Measurements from ENCODE around the gene NTRK3. TPM values are rescaled to one million over a fixed set of nuclear protein-coding genes. Genes with fewer than 3 reads are reported as not detected.

NTRK3 gene
- total RNA-seq, 2 donors from 2014 or later: 4.2 to 7.2 TPM

DNA sequence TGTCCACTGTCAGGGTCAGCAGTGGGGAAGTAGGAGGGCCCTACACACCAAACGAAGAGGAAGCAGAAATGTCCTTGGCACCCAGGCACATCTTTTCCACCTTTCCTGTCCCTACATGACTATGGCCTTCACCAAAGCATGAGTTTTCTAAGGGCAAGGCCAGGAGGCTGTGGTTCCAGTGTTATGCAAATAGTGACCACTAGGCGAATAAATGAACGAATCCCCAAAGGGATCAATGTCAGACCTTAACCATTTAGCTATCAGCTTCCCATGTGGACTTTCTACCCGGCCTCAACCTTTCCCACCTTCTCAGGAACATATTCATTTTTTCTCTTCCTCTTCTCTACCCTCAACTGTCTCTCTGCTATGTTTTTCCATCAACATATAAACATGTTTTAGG is 63.1 kb downstream of the NTRK3 start:
- H3K9me3 ChIP-seq: no peaks in the 10 kb centered on the region
- no peaks in the 10 kb centered on the region for H3K4me1 ChIP-seq (replicated peaks)
- WGBS: 89% methylated on average over 4 of the region's 4 CpGs
- TF ChIP-seq POLR2A (IDR thresholded peaks at IDR 0.05) (no peak), POLR2AphosphoS5 (IDR thresholded peaks at IDR 0.05) (no peak), CTCF (IDR thresholded peaks at IDR 0.05) (no peak)
- intact Hi-C loops (cut with DNase I): no loop called here
- H3K4me3 ChIP-seq: no peak overlapping the region
- H3K36me3 ChIP-seq: no peaks in the 10 kb centered on the region
- DNase-seq (ENCODE audit: low spot score): no peak
- no peaks in the 10 kb centered on the region for H3K27me3 ChIP-seq (replicated peaks; ENCODE audit: insufficient read depth)
- H3K27ac ChIP-seq: no peak overlapping the region

DNA sequence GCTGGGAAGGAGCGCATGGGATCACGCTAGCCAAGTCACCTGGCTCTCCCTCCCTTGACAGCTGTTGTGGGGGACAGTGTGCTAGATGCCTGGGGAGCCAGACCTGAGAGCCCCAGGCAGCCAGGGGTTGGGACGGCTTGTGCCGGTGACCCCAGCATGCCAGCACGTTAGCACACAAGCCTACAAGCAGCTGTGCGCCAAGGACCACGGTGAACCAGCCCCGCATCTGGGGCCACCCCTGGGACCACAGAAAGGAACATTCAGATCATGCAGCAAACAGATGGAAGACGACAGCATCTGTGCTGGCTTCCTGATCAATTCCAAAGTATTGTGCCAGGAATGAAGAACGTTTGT is 64.8 kb downstream of the NTRK3 start:
- H3K9me3 ChIP-seq: no peaks in the 10 kb centered on the region
- H3K36me3 ChIP-seq: no peaks in the 10 kb centered on the region
- intact Hi-C loops (cut with DNase I): no loop called here
- DNase-seq (ENCODE audit: low spot score): no peak
- no peak for TF ChIP-seq CTCF (IDR thresholded peaks at IDR 0.05)
- no peak for TF ChIP-seq POLR2AphosphoS5 (IDR thresholded peaks at IDR 0.05)
- TF ChIP-seq POLR2A (IDR thresholded peaks at IDR 0.05): no peak
- H3K27ac ChIP-seq: no peak overlapping the region
- 80% methylated on average over 10 of the region's 10 CpGs for WGBS
- H3K4me3 ChIP-seq: no peak overlapping the region
- H3K4me1 ChIP-seq (replicated peaks): no peaks in the 10 kb centered on the region
- H3K27me3 ChIP-seq (replicated peaks; ENCODE audit: insufficient read depth): no peaks in the 10 kb centered on the region

- Histone ChIP-seq H3K36me3 (no peaks in the 10 kb centered on the region), H3K9me3 (no peaks in the 10 kb centered on the region), H3K27ac (no peak overlapping the region), H3K4me1 (replicated peaks) (no peaks in the 10 kb centered on the region), H3K4me3 (no peak overlapping the region), H3K27me3 (replicated peaks; ENCODE audit: insufficient read depth) (no peaks in the 10 kb centered on the region)
- WGBS: 90% methylated on average over 3 of the region's 3 CpGs
- TF ChIP-seq POLR2A (IDR thresholded peaks at IDR 0.05): no peak
- TF ChIP-seq POLR2AphosphoS5 (IDR thresholded peaks at IDR 0.05): no peak
- TF ChIP-seq CTCF (IDR thresholded peaks at IDR 0.05): no peak
- no peak for DNase-seq (ENCODE audit: low spot score)
- intact Hi-C loops (cut with DNase I): no loop called here
Observed at GRCh38 chr15:88190232-88190631, 66.3 kb downstream of the NTRK3 start.

GRCh38 chr15:88188300-88188699 is 68.2 kb downstream of the NTRK3 start:
- H3K4me1 ChIP-seq (replicated peaks): no peaks in the 10 kb centered on the region

More at GRCh38 chr15:88188300-88188699, 68.2 kb downstream of the NTRK3 start:
- Histone ChIP-seq H3K27me3 (replicated peaks; ENCODE audit: insufficient read depth) (no peaks in the 10 kb centered on the region), H3K27ac (no peak overlapping the region), H3K4me3 (no peak overlapping the region), H3K9me3 (no peaks in the 10 kb centered on the region), H3K36me3 (no peaks in the 10 kb centered on the region)
- WGBS: 82% methylated on average over 2 of the region's 2 CpGs
- TF ChIP-seq POLR2A (IDR thresholded peaks at IDR 0.05) (no peak), POLR2AphosphoS5 (IDR thresholded peaks at IDR 0.05) (no peak), CTCF (IDR thresholded peaks at IDR 0.05) (no peak)
- intact Hi-C loops (cut with DNase I): no loop called here
- DNase-seq (ENCODE audit: low spot score): no peak

All from prostate gland (tissue), 2 donors.